Measurements from ENCODE around the gene PHKG2.

- TF ChIP-seq POLR2A (IDR thresholded peaks at IDR 0.05) (no peak), CTCF (IDR thresholded peaks at IDR 0.05) (no peak)
Measured at GRCh38 chr16:30793508-30794069, 45.4 kb downstream of the PHKG2 start.

Measured in body of pancreas (tissue), 4 donors.